Fibroblast of villous mesenchyme (primary cell): ENCODE results near the gene SLC11A2. TPM values are rescaled to one million over a fixed set of nuclear protein-coding genes. Genes with fewer than 3 reads are reported as not detected.

Experiments used
- DNase-seq: peaks from one replicate; pipeline ENCODE4 v3.0.0-alpha.2; 2010; ENCODE audit warnings: low read depth
- H3K4me3 ChIP-seq: 2 replicates; pipeline ENCODE4 v1.5.1; 2011; ENCODE audit warnings: low read depth, mild to moderate bottlenecking, low read length
- CTCF ChIP-seq: IDR thresholded peaks from 2 replicates; pipeline ENCODE4 v1.5.1; 2012; ENCODE audit warnings: low read depth, mild to moderate bottlenecking, low read length; ENCODE audit not compliant: insufficient read depth
- total RNA-seq: library from RNA; depleted of rRNA; stranded (reverse); fragments of >200 nt; gene quantifications from 2 replicates; pipeline ENCODE4 v1.2.3, GENCODE V29; 2012

The SLC11A2 gene
- total RNA-seq, 1 donor: 56.6 TPM

- no peak for DNase-seq
- H3K4me3 ChIP-seq: peak overlapping the region; percentile 97
- no peak for TF ChIP-seq CTCF
Measured at GRCh38 chr12:51048661-51049251, 22.6 kb upstream of the SLC11A2 start.

- peak; percentile 99 for DNase-seq
- H3K4me3 ChIP-seq: peak within 1 kb of the TSS; percentile 97
- peak; percentile 93 for TF ChIP-seq CTCF
Measured at GRCh38 chr12:51047655-51048540, 21.7 kb upstream of the SLC11A2 start, which contains the start of gene LETMD1. LETMD1 (plus strand) TSS chr12:51048327; CDS start chr12:51048357, 30 bp downstream.

- no peak for DNase-seq
- no peak for TF ChIP-seq CTCF
- H3K4me3 ChIP-seq: no peak overlapping the region
Measured at GRCh38 chr12:51036279-51036678, 10.1 kb upstream of the SLC11A2 start.

GRCh38 chr12:51033457-51034089 is 7.4 kb upstream of the SLC11A2 start:
- H3K4me3 ChIP-seq: no peak overlapping the region
- no peak for TF ChIP-seq CTCF
- DNase-seq: no peak

- no peak overlapping the region for H3K4me3 ChIP-seq
- no peak for DNase-seq
- TF ChIP-seq CTCF: no peak
Measured at GRCh38 chr12:51033048-51033447, 6.9 kb upstream of the SLC11A2 start.

GRCh38 chr12:51028813-51029150 is 2.6 kb upstream of the SLC11A2 start:
- no peak overlapping the region for H3K4me3 ChIP-seq
- TF ChIP-seq CTCF: no peak
- DNase-seq: no peak
